Stomach (tissue), 4 donors: ENCODE data around the gene SPINDOC.

Experiments used
- POLR2A ChIP-seq, 4 donors: fragments of 450-650 bp; IDR thresholded peaks; one replicate each; pipeline ENCODE4 v1.6.1; 2016; ENCODE audit warnings: antibody characterized with exemption in 4 of 4, control low read depth in 2 of 4, mild to moderate bottlenecking in 1 of 4, moderate library complexity in 1 of 4
- POLR2AphosphoS5 ChIP-seq, 3 donors: sonication (generic); formaldehyde crosslinking; IDR thresholded peaks; one replicate each; pipeline ENCODE4 v1.6.1; 2016; ENCODE audit warnings: antibody characterized with exemption in 3 of 3
- TF ChIP-seq, protein P1 (sequence below), 7 experiments: fragments of 450-650 bp in 4 of 7; fragments of 200-600 bp in 3 of 7; sonication (generic) in 3 of 7; IDR thresholded peaks; one replicate each; pipeline ENCODE4 v1.5.1; 2016 to 2019; ENCODE audit warnings: antibody characterized with exemption in 7 of 7, control low read depth in 2 of 7, mild to moderate bottlenecking in 1 of 7

DNA sequence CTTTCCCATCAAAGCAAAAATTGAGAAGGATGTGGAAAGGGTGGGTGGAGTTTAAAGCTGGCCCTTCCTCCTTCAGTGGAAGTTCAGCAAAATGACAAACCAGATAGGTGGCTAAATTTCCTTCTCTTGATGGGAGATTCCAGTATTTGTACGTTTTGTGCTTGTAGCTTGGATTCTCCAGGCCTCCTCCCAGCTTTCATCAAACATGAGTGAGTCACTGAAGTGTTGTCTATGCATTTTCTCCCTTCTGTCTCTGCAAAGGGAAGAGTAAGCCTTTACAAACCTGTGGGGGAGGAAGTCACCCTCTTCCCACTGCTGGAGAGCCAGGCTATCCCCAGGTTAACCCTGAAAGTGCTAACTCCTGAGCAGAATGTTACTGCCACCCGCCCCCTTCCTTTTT, 32.0 kb downstream of the SPINDOC start:
- TF ChIP-seq, protein P1, sequence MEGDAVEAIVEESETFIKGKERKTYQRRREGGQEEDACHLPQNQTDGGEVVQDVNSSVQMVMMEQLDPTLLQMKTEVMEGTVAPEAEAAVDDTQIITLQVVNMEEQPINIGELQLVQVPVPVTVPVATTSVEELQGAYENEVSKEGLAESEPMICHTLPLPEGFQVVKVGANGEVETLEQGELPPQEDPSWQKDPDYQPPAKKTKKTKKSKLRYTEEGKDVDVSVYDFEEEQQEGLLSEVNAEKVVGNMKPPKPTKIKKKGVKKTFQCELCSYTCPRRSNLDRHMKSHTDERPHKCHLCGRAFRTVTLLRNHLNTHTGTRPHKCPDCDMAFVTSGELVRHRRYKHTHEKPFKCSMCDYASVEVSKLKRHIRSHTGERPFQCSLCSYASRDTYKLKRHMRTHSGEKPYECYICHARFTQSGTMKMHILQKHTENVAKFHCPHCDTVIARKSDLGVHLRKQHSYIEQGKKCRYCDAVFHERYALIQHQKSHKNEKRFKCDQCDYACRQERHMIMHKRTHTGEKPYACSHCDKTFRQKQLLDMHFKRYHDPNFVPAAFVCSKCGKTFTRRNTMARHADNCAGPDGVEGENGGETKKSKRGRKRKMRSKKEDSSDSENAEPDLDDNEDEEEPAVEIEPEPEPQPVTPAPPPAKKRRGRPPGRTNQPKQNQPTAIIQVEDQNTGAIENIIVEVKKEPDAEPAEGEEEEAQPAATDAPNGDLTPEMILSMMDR (IDR thresholded peaks at IDR 0.05) = no peak
- TF ChIP-seq POLR2A (IDR thresholded peaks at IDR 0.05) (no peak), POLR2AphosphoS5 (IDR thresholded peaks at IDR 0.05) (no peak)
